GM19467 (cell line): Measurements from ENCODE around the gene PTPRA.
"Not testable (repeated sequence)": the region's sequence is repeated elsewhere in the genome, so short reads cannot be mapped to it uniquely, and the experiment has no call there.

Experiments used
- ATAC-seq: cut with Tn5 transposase; IDR thresholded peaks from one replicate; pipeline ENCODE4 v1.9.1; 2021; ENCODE audit warnings: mild to moderate bottlenecking, moderate library complexity; ENCODE audit not compliant: unreplicated experiment

PTPRA gene

GRCh38 chr20:2873010-2873746 is at the start of gene PTPRA:
Gene PTPRA, plus strand, starts transcription at chr20:2873481. Its CDS starts 90,797 bp downstream, at chr20:2964278.
- peak; percentile 87 for ATAC-seq

- no peak for ATAC-seq
Measured at GRCh38 chr20:2825761-2826160, 47.5 kb upstream of the PTPRA start.

DNA sequence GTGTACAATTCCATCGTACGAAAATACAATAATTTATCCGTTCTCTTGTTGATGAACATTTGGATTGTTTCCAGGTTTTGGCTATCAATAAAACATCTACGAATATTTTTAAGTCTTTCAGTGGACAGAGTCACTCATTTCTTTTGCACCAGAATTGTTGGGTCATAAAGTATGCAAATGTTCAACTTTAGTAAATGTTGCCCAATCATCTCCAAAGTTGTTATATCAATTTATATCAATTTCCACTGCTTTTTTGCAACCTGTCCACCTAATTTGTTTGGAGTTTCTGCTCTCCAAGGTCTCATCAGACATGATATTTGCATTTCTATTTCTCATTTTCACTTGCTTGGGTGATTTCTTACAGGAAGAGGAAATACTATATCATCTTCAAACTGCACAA is 46.6 kb upstream of the PTPRA start:
- ATAC-seq: no peak

DNA sequence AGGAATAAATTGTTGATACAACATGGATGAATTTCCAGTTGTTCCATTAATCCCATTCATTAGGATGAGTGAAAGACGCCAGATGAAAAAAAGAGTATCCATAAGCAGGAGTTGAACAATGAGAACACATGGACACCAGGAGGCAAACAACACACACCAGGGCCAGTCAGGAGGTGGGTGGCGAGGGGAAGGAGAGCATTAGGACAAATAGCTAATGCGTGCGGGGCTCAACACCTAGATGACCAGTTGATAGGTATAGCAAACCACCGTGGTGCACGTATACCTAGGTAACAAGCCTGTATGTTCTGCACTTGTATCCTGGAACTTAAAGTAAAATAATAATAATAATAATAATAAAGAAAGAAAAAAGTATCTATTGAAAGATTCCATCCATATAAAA is 43.9 kb upstream of the PTPRA start:
- ATAC-seq: no peak

DNA sequence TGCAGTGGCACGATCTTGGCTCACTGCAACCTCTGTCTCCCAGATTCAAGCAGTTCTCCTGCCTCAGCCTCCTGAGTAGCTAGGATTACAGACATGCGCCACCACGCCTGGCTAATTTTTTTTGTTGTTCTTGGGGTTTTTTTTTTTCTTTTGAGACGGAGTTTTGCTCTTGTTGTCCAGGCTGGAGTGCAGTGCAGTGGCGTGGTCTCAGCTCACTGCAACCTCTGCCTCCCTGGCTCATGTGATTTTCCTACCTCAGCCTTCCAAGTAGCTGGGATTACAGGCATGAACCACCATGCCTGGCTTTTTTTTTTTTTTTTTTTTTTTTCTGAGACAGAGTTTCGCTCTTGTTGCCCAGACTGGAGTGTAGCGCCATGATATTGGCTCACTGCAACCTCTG is 42.1 kb upstream of the PTPRA start:
- ATAC-seq: not testable (repeated sequence)

- ATAC-seq: no peak
Measured at GRCh38 chr20:2833761-2834160, 39.5 kb upstream of the PTPRA start.

GRCh38 chr20:2834401-2835110 is 38.7 kb upstream of the PTPRA start:
- no peak for ATAC-seq

DNA sequence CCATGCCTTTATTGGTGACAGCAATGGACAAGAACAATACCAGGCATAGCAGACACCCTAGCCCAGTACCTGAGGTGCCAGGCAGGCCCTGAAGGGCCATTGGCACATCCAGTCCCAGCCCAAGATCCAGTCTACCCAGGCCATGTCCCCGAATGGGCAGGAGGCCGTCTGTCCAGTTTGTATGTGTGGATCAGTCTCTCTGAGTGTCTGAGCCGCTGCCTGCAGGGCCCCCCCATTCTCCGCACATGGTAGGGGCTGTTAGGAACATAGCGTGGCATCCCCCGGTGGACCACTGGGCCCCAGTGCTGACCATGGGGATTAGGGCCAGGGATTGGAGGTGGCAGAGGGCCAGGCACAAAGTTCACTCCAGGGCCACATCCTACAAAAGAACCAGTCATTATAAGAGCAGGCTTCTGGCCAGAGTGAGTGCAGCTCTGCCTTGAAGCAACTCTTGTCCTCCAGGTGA is 37.9 kb upstream of the PTPRA start:
- no peak for ATAC-seq

- no peak for ATAC-seq
Measured at GRCh38 chr20:2836035-2836434, 37.2 kb upstream of the PTPRA start.

DNA sequence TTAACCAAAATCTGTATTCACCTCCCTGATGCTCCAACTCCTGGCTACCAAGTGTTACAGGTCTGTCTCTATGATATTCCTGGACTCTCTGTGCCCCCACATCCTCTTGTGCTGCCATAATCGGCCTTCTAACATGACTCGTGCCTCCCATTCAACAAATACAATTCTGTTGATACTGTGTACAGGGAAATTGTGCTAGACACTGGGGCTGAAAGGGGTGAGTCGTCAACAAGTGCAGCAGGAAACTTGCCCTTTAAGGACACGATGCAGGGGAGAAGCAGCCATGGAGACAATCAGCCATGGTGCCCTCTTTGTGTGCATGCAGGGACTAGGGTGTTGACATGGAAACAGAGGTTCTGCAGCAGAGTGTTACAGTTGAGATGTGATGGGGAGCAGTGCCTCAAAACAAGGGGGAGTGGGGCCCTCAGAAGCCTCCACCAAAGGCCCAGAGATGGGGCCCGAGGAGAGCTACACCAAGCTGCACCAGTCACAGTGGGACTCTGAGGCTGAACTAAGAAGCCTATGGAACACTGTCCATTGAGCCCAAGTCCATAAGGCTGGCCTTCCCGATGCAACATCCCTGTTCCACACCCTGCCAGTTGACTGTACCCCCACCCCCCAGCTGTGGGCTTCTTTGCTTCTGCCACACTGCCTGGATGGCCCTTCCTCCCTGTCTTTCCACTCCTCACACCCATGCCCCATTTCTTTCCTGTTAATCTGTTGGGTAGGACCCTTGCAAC is 35.9 kb upstream of the PTPRA start:
- no peak for ATAC-seq

DNA sequence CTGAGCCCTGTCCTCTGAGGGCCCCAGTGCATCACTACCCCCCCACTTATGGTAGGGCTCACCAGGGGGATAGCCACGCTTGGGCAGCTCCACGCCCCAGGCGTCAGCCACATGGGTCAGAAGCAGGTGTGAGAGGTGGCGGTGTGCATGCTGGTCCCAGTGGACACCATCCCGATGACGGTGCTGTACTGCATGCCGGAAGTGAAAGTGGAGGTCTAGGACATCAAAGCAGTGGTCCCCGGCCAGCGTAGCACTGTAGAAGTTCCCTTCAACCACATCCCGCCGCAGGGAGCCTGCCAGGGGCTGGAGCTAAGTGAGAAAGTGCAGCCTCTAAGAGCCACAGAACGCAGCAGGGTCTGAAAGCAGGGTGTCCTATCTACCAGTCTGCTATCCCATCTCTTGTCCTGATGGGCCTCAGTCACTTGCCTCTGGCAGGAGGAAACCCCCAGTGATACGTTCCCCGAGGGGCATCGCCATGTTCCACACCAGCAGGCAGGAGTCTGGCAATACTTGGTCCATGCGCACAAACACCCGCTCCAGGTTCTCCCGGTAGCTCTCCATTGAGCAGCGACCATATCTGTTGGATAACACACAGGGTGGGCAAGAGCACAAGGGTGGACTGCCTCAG is 35.0 kb upstream of the PTPRA start:
- ATAC-seq: no peak

GRCh38 chr20:2838847-2839671 is 34.2 kb upstream of the PTPRA start:
- ATAC-seq: no peak

DNA sequence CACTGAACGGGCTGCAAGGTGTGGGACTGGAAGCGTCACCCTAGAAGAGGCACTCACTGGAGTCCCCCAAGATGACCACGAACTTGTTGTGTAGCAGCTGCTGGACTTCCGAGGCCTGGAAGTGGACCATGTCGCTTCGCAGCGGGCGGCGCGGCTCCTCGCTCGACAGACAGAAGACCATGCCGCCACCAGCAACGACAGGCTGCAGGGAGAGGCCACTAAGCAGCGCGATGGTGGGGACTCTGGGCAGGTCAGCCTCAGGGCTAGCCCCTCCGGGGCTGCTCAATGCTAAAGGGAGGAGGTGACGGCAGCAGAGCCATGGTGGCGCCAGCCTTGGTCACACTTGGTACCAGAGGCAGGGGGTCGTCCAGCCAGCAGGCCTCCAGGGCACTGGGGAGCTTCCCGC is 33.5 kb upstream of the PTPRA start:
- ATAC-seq: no peak

GRCh38 chr20:2840138-2840966 is 32.9 kb upstream of the PTPRA start, which contains the start of the genes PCED1A and VPS16:
Gene PCED1A, minus strand, starts transcription at chr20:2840655. Its CDS starts 743 bp downstream, at chr20:2839912.
Gene VPS16, plus strand, starts transcription at chr20:2840745. Its CDS starts 30 bp downstream, at chr20:2840775.
- peak; percentile 90 for ATAC-seq

DNA sequence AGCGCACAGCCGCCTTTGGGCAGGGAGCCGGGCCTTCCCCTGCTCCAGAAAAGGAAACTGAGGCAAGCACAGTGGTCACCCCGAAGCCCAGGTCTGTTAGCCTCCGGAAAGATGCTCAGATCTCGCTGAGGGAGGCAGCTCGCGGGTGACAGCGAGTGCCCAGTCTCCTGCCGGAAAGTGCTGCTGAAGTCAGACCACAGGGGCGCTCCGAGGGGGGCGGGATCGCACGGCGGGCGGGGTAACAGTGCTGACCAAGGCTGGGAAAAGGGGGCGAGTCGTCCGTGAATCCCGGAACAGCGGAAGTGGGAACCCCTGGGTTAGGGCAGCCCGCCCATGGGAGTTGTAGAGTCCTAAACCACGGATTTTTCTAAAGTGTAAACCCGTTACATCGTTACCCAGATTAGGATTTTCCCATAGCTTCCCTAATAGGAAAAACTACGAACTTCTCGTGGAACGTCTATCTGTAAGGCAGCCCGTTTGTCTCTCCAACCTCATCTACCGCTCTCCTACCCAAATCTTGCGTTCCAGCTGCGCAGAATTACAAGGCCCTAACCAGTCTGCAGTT is 32.2 kb upstream of the PTPRA start:
- ATAC-seq: peak; percentile 24

DNA sequence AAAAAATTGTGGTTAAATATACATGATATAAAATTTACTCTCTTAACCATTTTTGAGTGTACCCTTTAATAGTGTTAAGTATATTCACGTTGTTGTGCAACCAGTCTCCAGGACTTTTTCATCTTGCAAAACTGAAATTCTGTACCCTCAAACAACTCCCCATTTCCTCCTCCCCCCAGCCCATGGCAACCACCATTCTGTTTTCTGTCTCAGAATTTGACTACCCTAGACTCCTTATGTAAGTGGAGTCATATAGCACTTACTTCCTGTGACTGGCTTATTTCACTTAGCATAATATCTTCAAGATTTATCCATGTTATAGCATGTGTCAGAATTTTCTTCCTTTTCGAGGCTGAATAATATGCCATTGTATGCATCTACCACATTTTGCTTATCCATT is 27.7 kb upstream of the PTPRA start:
- ATAC-seq: no peak

- no peak for ATAC-seq
Measured at GRCh38 chr20:2846698-2847097, 26.6 kb upstream of the PTPRA start.

- no peak for ATAC-seq
Measured at GRCh38 chr20:2847802-2848201, 25.5 kb upstream of the PTPRA start.

GRCh38 chr20:2849529-2849928 is 23.8 kb upstream of the PTPRA start:
- no peak for ATAC-seq
